Measurements from ENCODE around the gene RNFT2.

DNA sequence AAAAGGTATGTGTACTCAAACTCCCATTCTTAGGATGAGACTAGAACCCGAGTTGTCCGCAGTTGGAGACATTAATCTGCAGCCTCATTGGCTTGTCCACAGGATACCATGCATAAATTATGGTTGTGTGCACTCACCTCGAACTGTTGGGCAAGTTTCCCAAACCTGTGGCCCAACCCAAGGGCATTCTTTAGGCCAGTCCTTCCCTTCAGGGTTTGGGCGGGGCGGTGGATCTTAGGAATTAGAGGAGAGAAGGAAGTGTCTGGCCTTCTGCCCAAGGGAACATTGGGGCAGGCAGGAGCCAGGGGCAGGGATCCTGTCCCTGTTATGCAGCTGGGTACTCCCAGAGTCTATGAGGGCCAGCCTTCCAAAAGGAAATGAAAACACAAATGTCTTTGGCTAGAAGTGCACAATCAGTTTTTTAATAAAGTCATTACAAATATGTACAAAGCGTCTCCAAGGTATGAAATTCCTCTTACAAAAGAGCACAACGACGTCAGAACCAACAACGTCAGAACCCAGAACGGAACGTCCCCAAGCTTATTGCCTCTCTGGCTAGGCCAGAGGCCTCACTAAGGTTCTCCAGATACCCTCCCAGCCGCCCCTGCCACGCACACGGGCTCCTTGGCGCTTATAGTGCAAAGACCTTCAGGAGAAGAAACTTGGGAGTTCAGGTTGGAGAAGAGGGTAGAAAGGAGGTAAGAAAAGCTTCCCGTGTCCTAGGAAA is 117.8 kb downstream of the RNFT2 start:
- TF ChIP-seq EZH2phosphoT487 (IDR thresholded peaks at IDR 0.05; ENCODE audit: borderline replicate concordance, low read length): no peak
- TF ChIP-seq, protein P1, sequence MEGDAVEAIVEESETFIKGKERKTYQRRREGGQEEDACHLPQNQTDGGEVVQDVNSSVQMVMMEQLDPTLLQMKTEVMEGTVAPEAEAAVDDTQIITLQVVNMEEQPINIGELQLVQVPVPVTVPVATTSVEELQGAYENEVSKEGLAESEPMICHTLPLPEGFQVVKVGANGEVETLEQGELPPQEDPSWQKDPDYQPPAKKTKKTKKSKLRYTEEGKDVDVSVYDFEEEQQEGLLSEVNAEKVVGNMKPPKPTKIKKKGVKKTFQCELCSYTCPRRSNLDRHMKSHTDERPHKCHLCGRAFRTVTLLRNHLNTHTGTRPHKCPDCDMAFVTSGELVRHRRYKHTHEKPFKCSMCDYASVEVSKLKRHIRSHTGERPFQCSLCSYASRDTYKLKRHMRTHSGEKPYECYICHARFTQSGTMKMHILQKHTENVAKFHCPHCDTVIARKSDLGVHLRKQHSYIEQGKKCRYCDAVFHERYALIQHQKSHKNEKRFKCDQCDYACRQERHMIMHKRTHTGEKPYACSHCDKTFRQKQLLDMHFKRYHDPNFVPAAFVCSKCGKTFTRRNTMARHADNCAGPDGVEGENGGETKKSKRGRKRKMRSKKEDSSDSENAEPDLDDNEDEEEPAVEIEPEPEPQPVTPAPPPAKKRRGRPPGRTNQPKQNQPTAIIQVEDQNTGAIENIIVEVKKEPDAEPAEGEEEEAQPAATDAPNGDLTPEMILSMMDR (IDR thresholded peaks at IDR 0.05; ENCODE audit: low read depth, low read length, poor library complexity, severe bottlenecking): no peak

Measured in DOHH2 (cell line).